NCI-H82 treated with DMSO at 0.1 percent for 48 hours (cell line): ENCODE results near the gene PCBD2.
"Not testable (repeated sequence)": the region's sequence is repeated elsewhere in the genome, so short reads cannot be mapped to it uniquely, and the experiment has no call there.

Experiments used
- DNase-seq: peaks from one replicate; lab custom pipeline; 2025; ENCODE audit not compliant: unreplicated experiment; lab: John Stamatoyannopoulos, UW

PCBD2 gene

DNA sequence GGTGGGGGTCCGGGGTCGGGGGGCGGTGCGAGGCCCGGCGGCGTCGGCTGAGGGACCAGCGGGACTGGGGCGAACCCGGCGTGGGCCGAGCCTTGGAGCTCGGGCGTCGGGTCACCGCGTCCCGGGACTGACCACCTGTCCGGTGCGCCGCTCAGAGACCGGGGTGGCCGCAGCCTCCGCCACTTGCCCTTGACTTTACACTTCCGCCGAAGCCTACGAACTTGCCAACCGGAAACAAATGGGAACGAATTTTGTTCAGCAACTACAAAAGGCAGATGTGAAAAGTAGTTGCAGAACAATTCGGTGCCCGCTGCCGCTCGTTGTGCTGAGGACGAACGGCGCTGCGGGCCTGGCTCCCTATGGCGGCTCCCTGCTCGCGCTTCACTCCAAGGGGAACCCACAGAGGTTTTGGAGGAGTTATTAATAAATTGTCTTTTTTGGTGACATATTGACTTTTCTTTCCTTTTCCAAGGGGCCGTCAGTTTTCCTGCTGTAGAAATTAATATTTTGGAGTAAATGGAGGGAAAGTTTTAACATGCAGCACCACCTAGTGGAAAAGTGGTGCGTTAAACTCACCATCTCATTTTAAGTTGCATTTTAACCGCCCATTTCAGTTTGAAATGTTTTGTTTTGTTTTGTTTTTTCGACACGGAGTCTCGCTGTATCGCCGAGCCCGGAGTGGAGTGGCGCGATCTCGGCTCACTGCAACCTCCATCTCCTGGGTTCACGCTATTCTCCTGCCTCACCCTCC lies 490 bp downstream of the PCBD2 start:
- DNase-seq, result peak; percentile 15

GRCh38 chr5:134906811-134907210 lies 1.9 kb downstream of the PCBD2 start:
- DNase-seq, result no peak

DNA sequence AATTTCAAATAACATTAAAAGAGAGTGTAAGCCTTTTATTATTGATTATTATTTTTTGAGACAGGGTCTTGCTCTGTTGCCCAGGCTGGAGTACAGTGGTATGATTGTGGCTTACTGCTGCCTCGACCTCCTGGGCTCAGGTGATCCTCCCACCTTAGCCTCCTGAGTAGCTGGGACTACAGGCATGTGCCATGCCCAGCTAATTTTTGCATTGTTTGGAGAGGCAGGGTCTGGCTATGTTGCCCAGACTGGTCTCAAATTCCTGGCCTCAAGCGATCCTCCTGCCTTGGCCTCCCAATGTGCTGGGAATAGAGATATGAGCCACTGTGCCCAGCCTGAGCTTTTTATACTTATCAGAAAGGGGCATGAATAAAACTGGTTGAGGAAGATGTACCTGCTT lies 5.8 kb downstream of the PCBD2 start:
- not testable (repeated sequence) for DNase-seq

DNA sequence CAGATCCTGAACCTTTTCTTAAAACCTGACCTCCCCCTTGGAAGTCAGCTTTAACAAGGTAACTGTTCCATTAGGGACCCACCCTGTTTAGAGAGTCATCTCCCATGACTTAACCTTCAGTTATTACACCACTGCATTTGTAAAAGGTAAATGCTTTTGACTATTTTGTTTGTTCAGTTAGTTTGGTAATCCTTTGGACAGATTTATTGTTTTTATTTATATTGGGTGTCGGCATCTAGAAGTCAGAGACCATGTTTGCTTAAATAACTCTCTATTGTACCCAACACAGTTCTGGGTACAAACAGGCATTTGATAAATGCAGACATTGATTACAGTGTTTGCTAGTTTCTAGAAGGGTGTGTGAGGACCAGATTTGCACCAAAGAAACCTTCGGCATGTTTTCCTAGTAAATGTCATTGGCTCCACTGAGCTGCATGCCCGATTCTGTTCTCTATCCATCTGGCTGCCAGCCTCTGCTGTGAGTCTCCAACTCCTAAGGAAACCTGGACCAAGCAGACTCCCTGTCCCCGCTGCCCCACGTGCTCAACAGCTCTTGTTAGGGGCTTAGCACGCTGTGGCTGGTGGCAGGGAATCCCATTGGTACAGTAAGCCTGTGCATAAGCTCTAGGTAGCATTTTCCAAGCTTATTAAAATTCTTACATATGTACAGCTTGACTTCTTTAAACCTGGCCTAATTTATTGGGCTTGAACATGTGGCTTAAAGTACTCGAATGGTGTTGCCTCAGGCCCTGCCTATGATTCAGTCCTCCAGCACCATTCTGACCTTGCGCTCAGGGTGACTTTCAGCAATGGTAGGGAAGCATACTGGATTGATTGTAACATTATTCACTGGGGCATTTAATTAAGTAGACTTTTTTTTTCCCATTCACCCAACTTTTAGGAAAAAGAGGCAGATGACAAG lies 6.6 kb downstream of the PCBD2 start:
- peak; percentile 17 for DNase-seq

GRCh38 chr5:134913254-134913653 lies 8.3 kb downstream of the PCBD2 start:
- no peak for DNase-seq

GRCh38 chr5:134913795-134914194 lies 8.9 kb downstream of the PCBD2 start:
- DNase-seq, result no peak

DNA sequence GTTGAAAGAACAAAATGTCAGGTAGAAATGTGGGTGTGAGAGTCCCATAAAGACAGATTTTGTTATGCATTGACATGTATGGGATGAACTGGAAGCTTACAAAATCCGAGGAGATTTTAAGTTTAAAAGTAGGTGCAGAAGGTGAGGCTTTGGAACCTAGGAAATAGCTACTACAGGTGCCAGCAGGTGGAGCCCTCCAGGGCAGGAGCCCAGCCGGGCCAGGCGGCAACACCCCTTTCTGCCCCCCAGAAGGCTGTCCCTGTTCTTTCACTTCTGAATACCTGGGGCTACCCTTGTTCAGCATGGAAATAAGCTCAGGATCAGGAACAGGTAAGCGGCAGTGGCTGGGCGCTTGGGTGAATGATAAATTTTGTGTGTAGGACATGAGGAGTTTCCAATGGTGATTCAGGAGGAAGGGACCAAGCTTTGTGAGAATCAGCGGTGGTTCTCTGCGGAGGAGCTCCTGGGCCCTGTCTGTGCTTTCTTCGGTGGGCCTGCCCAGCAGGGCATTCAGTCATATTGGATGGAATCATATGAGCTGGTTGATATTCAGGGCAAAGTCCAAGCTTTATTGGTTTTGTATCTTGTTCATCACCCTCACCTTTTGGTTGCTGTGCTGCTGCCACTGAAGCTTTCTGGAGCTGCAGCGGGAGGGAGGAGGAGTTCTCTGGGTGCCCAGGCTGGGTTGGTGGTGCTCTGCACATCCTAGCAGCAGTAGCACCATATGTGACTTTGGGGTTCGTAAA lies 12.3 kb downstream of the PCBD2 start:
- DNase-seq, result no peak

DNA sequence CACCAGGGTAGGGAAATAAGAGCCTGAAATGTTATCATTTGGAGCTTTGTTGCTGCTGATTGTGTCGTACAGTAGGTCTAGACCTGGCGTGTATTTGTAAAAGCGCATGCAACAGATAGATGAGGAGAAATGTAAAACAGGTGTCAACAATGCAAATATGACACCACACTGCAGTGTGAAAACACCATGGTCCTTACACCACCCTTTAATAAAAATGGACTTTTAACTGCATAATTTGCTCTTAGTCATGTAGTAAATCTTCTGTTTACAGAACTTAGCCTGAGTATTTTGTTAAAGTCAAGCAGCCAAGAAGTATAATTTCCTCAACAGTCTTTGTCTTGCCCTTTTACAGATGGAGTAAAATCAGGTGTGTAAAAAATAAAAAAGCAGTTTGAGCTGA lies 13.9 kb downstream of the PCBD2 start:
- DNase-seq, result no peak

- DNase-seq, result no peak
These were observed 16.1 kb downstream of the PCBD2 start for GRCh38 chr5:134920848-134921575.

DNA sequence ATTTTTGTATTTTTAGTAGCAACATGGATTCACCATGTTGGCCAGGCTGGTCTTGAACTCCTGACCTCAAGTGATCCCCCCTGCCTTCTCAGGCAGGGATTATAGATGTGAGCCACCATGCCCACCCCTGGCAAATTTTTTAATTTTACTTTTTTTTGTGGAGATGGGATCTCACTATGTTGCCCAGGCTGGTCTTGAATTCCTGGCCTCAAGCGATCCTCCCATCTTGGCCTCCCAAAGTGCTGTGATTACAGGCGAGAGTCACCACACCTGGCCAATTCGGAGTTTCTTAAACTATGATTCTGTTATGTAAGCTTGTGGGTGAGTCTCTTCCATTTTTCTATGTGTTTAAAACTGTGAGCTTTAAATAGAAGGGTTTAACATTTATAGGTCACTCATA lies 27.6 kb downstream of the PCBD2 start:
- no peak for DNase-seq

DNA sequence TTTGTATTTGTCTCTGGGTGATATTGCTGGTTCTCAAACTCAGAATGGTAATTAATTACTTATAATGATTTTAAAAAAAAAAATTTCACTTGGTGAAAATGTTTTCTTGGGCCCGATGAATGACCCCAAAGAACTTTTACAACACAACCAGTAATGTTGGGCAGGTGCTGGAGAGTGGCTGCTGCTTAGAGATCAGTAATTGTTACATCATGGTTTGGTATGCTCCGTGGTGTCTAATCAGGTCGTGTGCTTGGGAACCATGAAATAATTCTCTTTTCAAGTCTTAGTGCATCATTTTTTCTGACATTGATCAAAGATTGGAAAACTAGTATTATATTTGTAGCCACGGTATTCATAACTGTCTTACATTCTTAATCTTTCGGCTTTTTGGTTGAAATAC lies 29.3 kb downstream of the PCBD2 start:
- no peak for DNase-seq

DNA sequence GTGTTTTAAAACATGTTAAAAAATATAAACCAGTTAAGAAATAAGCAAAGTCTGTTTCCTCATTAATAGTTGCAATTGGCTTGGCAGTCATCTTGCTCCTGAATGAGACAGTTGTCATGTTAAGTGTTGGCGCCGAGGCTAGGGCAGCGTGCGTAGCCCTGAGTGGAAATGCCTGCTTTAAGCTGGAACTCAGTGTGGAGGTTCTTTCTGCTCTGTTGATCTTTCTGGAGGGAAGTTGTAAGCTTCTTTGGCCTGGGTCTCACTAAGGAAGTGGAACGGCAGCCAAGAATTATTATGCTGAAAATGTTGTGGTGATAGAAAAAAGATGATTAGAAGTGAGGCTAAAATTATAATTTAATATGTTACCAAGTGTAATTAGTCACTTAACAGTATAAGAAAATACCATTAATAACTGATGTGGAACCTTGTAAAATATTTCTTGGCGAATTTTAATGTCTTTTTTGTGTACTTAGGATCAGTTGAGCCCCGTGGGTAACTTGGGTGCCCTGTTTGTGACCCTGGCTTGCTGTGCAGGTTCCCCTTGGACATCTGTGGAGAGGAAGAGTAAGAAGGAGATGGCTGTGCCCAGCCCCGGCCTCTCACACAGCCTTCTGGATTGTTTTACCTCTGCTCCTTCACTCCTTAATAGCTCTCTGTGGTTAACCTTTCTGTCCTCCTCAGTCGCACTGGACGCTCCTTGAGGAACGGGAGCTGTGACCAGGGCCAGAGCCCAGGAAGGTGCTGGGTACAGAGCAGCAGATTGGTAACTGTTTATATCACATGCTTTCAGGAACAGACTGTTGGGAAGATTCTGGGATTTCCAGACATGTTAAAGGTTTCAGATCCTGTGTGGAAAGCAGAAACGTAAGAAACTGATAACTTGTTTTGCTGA lies 31.0 kb downstream of the PCBD2 start:
- no peak for DNase-seq

DNA sequence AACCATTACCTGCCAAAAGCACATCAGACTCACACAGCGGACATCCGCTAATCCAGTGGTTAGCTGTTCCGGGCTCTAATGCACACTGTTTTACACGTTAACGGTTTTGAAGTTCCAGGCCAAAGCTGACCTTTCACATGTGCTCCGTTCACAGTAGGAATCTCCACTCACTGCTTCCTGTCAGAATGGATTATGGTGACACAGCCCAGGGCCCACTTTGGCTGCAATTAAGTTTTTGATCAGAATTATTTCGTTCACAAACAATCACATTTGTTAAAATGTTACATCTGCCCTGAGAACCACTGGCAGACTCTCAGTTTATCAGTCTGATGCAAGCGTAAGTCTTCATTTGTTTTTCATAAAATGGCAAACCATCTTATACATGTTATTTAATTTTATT lies 32.6 kb downstream of the PCBD2 start:
- no peak for DNase-seq

DNA sequence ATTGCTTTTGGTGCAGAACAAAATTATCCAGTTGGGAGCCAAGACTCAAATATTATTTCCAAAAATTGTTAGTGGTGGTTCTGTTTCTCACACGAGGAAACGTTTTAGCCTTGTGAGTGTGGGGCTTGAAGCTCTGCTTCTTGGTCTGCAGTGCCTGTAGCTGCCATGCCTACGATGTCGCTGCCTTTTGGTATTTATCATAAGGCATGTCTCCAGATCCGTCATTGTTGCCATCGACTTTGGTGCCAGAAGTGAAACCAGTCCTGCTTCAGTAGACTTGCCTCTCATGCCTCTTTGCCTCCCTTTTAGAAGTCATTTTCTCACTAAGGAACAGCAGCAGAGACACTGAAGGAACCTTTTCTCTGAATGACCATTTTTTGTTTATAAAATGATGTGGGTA lies 33.1 kb downstream of the PCBD2 start:
- DNase-seq, result no peak

DNA sequence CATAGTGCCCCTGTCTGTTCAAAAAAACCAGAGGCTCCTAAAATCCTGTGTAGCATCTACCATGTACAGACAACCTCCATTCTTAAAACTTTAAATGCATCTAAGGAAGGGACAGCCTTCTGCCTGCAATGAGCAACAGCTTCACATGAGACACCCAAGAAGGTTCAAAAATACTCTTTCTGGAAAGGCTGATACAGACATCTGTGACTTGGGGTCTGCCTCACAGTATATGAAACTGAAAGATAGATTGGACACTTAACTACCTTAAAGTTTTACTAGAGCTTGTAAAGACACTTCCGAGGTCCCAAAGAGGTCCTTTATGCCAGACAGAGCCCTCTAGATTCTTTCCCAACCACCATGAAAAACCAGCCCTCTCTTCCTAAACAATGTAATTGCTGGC lies 34.6 kb downstream of the PCBD2 start:
- no peak for DNase-seq

- no peak for DNase-seq
These were observed 38.6 kb downstream of the PCBD2 start for GRCh38 chr5:134943547-134943946.

DNA sequence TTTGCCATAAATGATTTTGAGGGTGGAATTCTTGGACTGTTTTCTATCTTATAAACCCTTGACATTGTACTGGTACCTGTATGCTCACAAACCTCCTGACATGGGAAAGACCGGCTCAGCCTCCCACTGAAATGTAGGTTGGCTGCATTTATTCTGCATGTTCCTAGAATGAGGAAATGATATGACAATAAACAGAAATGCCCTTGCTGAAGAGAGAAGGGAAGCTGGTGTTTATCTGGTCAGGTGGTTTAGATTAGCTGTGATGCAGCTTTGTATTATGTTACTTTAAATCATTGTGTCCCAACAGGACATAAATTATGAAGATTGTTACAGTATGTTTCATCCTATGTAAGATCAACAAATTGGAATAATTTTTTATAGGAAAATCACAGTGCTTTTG lies 39.7 kb downstream of the PCBD2 start:
- no peak for DNase-seq

DNA sequence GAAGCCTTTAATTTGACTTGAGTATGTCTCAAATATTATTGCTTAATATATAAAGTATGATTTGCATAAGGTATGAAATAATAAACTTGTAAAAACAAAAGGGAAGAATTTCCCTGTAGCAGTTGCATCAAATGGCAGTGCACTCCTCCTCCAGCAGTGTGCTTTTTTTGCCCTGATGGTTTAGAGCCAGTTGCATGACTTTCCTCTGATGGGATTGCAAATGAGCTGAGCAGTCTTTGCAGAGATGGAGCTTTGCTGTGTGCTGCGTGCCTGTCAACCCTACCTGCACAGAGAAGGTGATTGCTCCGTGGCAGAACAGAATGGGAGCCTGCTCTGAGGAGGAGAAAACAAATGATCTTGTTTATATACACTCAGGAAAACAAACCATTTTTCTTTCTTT lies 40.1 kb downstream of the PCBD2 start:
- DNase-seq, result no peak

- DNase-seq, result no peak
These were observed 44.0 kb downstream of the PCBD2 start for GRCh38 chr5:134948911-134949310.

- DNase-seq, result no peak
These were observed 44.4 kb downstream of the PCBD2 start for GRCh38 chr5:134949316-134949715.
